Ishikawa (cell line): Measurements from ENCODE around the gene NUAK2.
A peak's percentile ranks its signal among the peaks of the same experiment; 100 is the strongest.

ENCODE experiments used
- CEBPB ChIP-seq: IDR thresholded peaks from 2 replicates; pipeline ENCODE4 v1.6.1; 2012
- CREB1 ChIP-seq: IDR thresholded peaks from 2 replicates; pipeline ENCODE4 v1.6.1; 2012; ENCODE audit warnings: low read depth
- EGR1 ChIP-seq: IDR thresholded peaks from 2 replicates; pipeline ENCODE4 v1.6.1; 2012
- EP300 ChIP-seq: IDR thresholded peaks from 2 replicates; pipeline ENCODE4 v1.6.1; 2012; ENCODE audit warnings: borderline replicate concordance
- FOXM1 ChIP-seq: IDR thresholded peaks from 2 replicates; pipeline ENCODE4 v1.6.1; 2012; ENCODE audit warnings: low read depth, borderline replicate concordance
- MAX ChIP-seq: IDR thresholded peaks from 2 replicates; pipeline ENCODE4 v1.6.1; 2012
- NFIC ChIP-seq: IDR thresholded peaks from 2 replicates; pipeline ENCODE4 v1.6.1; 2012
- RAD21 ChIP-seq: IDR thresholded peaks from 2 replicates; pipeline ENCODE4 v1.6.1; 2012; ENCODE audit warnings: low read depth
- REST ChIP-seq: IDR thresholded peaks from 2 replicates; pipeline ENCODE4 v1.6.1; 2012; ENCODE audit warnings: low read depth, mild to moderate bottlenecking
- TAF1 ChIP-seq: IDR thresholded peaks from 2 replicates; pipeline ENCODE4 v1.6.1; 2012; ENCODE audit warnings: low read depth, mild to moderate bottlenecking
- TCF12 ChIP-seq: IDR thresholded peaks from 2 replicates; pipeline ENCODE4 v1.6.1; 2012; ENCODE audit warnings: low read depth
- TEAD4 ChIP-seq: IDR thresholded peaks from 2 replicates; pipeline ENCODE4 v1.6.1; 2012
- USF1 ChIP-seq: IDR thresholded peaks from 2 replicates; pipeline ENCODE4 v1.6.1; 2012
- YY1 ChIP-seq: IDR thresholded peaks from 2 replicates; pipeline ENCODE4 v1.6.1; 2012; ENCODE audit warnings: low read depth
- ZBTB7A ChIP-seq: IDR thresholded peaks from 2 replicates; pipeline ENCODE4 v1.6.1; 2012; ENCODE audit warnings: low read depth

NUAK2 gene

GRCh38 chr1:205317311-205317917, 4.1 kb downstream of the NUAK2 start:
- peak; percentile 81 for TF ChIP-seq EP300
- TF ChIP-seq MAX = peak; percentile 78; the same call in 1 of the 2 replicates
- peak; percentile 16; the same call in 1 of the 2 replicates for TF ChIP-seq RAD21
- TF ChIP-seq NFIC = peak; percentile 97
- peak; percentile 93 for TF ChIP-seq TCF12
- no peak for TF ChIP-seq TEAD4
- no peak for TF ChIP-seq EGR1

- TF ChIP-seq YY1 (no peak), TCF12 (no peak), CREB1 (no peak), FOXM1 (no peak), EP300 (no peak), NFIC (no peak), TAF1 (no peak), TEAD4 (no peak), RAD21 (no peak), CEBPB (no peak), EGR1 (no peak), REST (no peak), USF1 (no peak), MAX (no peak), ZBTB7A (no peak)
Measured at GRCh38 chr1:205316161-205316566, 5.4 kb downstream of the NUAK2 start.

GRCh38 chr1:205315008-205315618, 6.4 kb downstream of the NUAK2 start:
- no peak for TF ChIP-seq CREB1
- no peak for TF ChIP-seq USF1
- TF ChIP-seq YY1 = no peak
- no peak for TF ChIP-seq TCF12
- no peak for TF ChIP-seq EGR1
- no peak for TF ChIP-seq CEBPB
- no peak for TF ChIP-seq NFIC

GRCh38 chr1:205313563-205314308, 7.8 kb downstream of the NUAK2 start:
- TF ChIP-seq REST (no peak), ZBTB7A (no peak), TAF1 (no peak), TCF12 (peak; percentile 62; the same call in 1 of the 2 replicates), TEAD4 (peak; percentile 92), EP300 (peak; percentile 62; the same call in 1 of the 2 replicates), RAD21 (no peak), MAX (peak; percentile 13; the same call in 1 of the 2 replicates), NFIC (peak; percentile 63; the same call in 1 of the 2 replicates), YY1 (no peak), USF1 (no peak), FOXM1 (no peak)

- TF ChIP-seq USF1 (no peak), EGR1 (no peak), TAF1 (no peak), CEBPB (no peak), EP300 (no peak), NFIC (no peak), CREB1 (no peak)
Measured at GRCh38 chr1:205312866-205313562, 8.5 kb downstream of the NUAK2 start.
